IPS-18c (cell line): ENCODE results near the gene MYH7.
A peak's percentile ranks its signal among the peaks of the same experiment; 100 is the strongest.

Experiments used
- H3K4me3 ChIP-seq: 2 replicates; pipeline ENCODE4 v1.7.0; 2013; ENCODE audit warnings: low read depth, mild to moderate bottlenecking, low read length, moderate library complexity; ENCODE audit not compliant: insufficient read depth
- H3K9me3 ChIP-seq: one replicate; pipeline ENCODE4 v1.6.1; 2013; ENCODE audit warnings: mild to moderate bottlenecking, low read length, moderate library complexity; ENCODE audit not compliant: control insufficient read depth, insufficient read depth

The MYH7 gene

GRCh38 chr14:23373041-23373440 lies 62.4 kb downstream of the MYH7 start:
- H3K4me3 ChIP-seq = no peak overlapping the region

GRCh38 chr14:23372509-23372908 lies 63.0 kb downstream of the MYH7 start, which contains the start of gene IL25:
IL25 (plus strand) TSS chr14:23372809.
- no peaks in the 10 kb centered on the region for H3K9me3 ChIP-seq
- H3K4me3 ChIP-seq = no peak within 1 kb of the TSS

More at GRCh38 chr14:23373041-23373440, 62.4 kb downstream of the MYH7 start:
- no peaks in the 10 kb centered on the region for H3K9me3 ChIP-seq

- Histone ChIP-seq H3K9me3 (no peaks in the 10 kb centered on the region), H3K4me3 (no peak overlapping the region)
Measured at GRCh38 chr14:23371865-23372264, 63.6 kb downstream of the MYH7 start.

- Histone ChIP-seq H3K9me3 (no peaks in the 10 kb centered on the region), H3K4me3 (no peak overlapping the region)
Measured at GRCh38 chr14:23370221-23370620, 65.2 kb downstream of the MYH7 start.

GRCh38 chr14:23366426-23366921 lies 69.0 kb downstream of the MYH7 start:
- H3K4me3 ChIP-seq = peak overlapping the region; percentile 78

GRCh38 chr14:23365732-23366425 lies 69.6 kb downstream of the MYH7 start:
- Histone ChIP-seq H3K9me3 (no peaks in the 10 kb centered on the region), H3K4me3 (peak overlapping the region; percentile 78)

More at GRCh38 chr14:23366426-23366921, 69.0 kb downstream of the MYH7 start:
- no peaks in the 10 kb centered on the region for H3K9me3 ChIP-seq

- peak within 1 kb of the TSS; percentile 78 for H3K4me3 ChIP-seq
Measured at GRCh38 chr14:23365036-23365731, 70.3 kb downstream of the MYH7 start, which contains the start of gene EFS. EFS (minus strand) TSS chr14:23365172; CDS start chr14:23365025, 147 bp downstream.

GRCh38 chr14:23364164-23365035 lies 71.1 kb downstream of the MYH7 start:
- Histone ChIP-seq H3K9me3 (no peaks in the 10 kb centered on the region), H3K4me3 (peak overlapping the region; percentile 78)

More at GRCh38 chr14:23365036-23365731, 70.3 kb downstream of the MYH7 start, which contains the start of gene EFS:
- no peaks in the 10 kb centered on the region for H3K9me3 ChIP-seq
